ENCODE results near the gene MTPN.

The MTPN gene

GRCh38 chr7:135928136-135928535 is 49.0 kb downstream of the MTPN start:
- DNase-seq (ENCODE audit: low read depth in 2 of 2), result no peak

- DNase-seq (ENCODE audit: low read depth in 2 of 2), result no peak
Measured at GRCh38 chr7:135925210-135925609, 51.9 kb downstream of the MTPN start.

DNA sequence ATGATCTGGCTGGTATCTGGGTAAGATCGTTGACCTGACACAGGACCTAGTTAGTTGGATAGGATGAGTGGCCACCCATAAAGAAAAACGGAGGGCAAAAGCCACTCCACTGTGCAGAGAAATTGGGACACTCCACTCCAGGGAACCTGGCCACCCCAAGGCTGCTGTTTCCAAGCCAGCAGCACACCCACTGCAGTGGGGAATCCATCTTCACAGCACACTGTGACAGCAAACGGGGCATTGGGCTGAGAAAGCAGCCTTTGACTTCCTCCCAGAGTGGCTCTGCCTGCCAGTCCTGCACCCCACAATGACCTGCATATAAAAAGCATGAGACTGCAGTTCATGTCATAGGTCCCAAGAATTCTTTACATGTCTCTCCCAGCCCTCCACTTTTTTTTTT is 52.9 kb downstream of the MTPN start:
- DNase-seq (ENCODE audit: low read depth in 2 of 2), result no peak

- no peak for DNase-seq (ENCODE audit: low read depth in 2 of 2)
Measured at GRCh38 chr7:135922263-135922662, 54.9 kb downstream of the MTPN start.

DNA sequence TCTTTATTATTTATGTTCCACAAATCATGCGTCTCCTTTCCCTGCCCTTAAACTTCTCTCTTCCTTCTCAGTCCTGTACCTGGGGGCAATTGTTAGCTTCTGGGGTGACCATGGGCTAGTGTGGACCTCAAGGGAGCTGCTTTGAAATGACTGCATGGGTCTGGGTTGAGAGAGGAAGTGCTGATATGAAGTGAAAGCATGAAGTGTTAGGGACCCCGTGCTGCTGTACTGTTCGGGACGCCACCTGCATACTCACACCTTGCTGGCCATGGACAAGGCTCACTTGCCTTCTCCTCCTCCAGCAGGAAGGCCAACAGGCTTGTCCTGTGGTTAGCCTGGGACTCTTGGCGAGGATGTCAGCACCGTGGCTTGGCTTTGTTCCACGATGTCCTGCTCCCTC is 56.7 kb downstream of the MTPN start:
- DNase-seq (ENCODE audit: low read depth in 2 of 2), result no peak

GRCh38 chr7:135919071-135919841 is 57.9 kb downstream of the MTPN start:
- no peak for DNase-seq (ENCODE audit: low read depth in 2 of 2)

DNA sequence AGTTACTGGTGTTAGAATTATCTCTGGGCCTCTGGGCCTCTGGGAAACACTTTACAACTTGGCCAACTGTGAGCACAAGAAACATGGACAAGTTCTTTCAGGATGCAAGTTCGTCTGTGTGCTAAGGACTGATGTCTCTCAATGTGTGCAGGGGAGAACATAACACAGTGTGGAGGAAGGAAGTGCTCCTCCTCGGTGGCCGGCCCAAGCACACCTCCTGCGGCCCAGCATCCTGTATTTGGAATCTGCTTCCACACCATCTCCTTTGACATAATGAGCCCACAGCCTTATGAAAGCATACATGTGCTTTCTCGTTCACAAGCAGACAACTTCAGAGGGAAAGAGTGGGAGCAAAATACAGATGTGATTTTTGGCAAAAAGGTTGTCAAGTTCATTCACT is 59.0 kb downstream of the MTPN start:
- no peak for DNase-seq (ENCODE audit: low read depth in 2 of 2)

DNA sequence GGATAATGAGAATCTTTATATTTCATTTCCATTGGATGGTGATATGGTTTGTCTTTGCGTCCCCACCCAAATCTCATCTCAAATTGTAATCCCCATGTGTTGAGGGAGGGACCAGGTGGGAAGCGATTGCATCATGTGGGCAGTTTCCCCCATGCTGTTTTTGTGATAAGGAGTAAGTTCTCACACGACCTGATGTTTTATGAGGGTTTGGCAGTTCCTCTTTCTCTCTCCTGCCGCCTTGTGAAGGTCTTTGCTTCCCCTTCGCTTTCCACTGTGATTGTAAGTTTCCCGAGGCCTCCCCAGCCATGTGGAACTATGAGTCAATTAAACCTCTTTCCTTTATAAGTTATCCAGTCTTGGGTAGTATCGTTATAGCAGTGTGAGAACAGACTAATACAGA is 59.4 kb downstream of the MTPN start:
- DNase-seq (ENCODE audit: low read depth in 2 of 2), result no peak

DNA sequence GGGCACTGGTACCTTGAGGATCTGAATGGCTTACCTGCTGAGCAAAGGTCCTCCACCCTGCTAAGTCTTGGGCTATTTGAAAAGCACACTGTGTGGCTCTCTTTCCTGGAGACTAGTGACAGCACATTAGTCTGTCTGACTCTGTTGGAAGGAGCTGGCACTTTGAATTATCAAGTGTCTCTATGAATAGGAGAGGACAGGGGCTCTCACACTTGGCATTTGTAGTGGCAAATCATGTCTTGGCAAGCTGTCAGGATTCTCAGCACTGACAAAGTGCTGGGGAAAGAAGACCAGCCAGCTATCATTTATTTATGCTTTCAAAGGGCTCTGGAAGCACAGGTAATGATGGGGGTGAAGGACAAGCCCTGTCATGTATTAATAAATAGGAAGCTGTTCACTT is 62.8 kb downstream of the MTPN start:
- no peak for DNase-seq (ENCODE audit: low read depth in 2 of 2)

GRCh38 chr7:135913404-135913803 is 63.8 kb downstream of the MTPN start:
- no peak for DNase-seq (ENCODE audit: low read depth in 2 of 2)

DNA sequence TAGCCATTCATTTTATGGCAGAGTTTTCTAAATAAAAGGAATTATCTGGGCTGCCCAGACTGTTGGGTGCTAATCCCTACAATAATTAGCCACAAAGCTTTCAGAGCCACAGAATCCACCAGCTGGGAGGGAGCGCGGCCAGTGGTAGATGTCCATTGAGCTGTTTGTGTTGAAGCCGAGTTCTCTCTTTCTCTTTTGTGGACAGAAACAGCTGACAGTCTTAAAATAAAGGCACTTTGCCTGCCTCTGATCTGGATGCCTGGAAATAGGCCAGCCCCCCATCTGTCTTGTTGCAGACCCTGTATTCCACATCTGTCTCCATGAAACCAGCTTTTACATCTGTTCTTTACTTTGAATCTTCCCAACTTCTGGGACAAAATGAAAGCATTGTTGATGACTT is 66.1 kb downstream of the MTPN start:
- no peak for DNase-seq (ENCODE audit: low read depth in 2 of 2)

DNA sequence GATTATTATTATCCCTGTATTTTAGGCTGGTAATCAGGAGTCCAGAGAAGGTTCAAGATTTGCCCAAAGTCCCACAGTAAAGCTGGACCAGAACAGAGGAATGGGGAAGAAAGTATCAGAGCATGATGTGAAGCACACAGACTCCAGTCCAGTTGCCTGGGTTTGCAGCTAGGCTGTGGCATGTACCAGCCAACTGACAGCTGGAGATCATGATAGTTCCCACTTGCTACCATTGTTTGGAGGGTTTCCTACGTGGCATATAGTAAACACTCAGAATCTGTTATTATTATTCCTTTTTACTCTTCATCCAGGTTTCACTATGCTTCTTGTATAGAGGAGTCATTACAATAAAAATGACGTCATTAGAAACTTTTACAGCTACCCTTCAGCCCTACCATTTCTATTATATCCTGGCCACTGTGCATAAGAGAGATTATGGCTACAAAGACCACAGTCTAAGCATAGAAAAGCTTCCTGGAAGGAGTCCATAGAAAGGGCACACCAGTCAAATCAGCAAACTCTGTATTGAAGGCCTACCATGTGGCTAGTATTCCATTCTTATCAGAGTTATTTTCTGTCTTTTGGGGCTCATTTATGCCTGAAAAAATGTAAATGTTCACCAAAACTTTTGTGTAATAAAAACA is 66.6 kb downstream of the MTPN start:
- no peak for DNase-seq (ENCODE audit: low read depth in 2 of 2)

GRCh38 chr7:135905858-135906257 is 71.3 kb downstream of the MTPN start:
- no peak for DNase-seq (ENCODE audit: low read depth in 2 of 2)

GRCh38 chr7:135905355-135905754 is 71.8 kb downstream of the MTPN start:
- no peak for DNase-seq (ENCODE audit: low read depth in 2 of 2)

DNA sequence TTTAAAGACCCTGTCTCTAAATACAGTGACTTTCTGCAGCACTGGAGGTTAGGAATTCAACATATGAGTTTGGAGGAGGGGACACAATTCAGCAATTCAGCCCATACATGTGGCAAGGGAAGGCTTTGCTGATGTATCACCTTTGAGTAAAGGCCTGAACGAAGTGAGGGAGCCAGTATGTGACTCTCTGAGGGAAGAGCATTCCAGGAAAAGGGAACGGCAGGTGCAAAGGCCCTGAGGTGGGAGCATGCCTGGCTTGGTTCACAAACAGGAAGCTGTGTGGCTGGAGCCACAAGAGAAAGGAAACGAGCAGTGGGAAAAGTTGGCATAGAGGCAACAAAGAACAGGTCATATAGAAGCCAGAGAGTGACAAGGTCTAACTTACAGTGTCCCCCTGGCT is 72.9 kb downstream of the MTPN start:
- DNase-seq (ENCODE audit: low read depth in 2 of 2), result no peak

DNA sequence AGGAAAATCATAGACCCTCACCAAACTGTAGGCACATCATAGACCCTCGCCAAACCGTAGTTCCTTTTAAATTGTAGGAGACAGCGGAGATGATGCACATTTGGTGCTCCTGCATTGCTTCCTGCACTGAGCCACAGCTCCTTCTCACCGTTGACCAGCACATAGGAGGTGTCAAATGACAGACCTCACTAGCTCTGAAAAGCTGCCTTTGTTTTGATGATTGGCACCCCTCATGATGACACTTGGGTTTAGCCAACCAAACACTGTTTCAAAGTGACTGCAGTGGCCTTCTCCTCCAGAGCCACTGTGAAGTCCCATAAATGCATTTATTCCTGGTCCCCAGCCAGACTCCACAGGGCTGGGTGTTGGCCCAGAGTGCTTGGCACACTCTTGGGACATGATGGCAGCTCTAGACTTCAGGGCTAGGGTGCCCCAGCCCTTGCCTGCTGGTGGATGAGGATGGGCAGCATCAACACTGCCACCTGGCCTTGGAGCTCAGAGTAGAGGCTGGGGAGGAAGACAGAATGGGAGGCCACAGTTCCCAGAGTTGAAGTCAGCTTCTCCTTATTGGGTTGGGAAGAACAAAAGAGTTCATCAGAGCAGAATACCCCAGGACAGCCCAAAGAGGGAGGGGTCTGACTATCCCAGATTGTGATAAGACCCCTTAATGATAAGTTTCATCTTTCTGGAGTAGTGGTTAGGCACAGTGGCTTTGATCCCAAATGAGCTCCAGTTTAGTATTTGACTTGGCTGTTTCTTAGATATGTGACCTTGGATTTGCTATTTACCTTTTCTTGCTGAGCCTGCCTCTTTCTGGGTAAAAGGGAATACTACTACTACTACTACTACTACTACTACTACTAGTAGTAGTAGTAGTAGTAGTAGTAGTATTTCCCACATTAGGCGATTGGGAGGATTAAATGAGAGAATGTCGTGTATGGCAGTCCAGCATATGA is 75.3 kb downstream of the MTPN start:
- no peak for DNase-seq (ENCODE audit: low read depth in 2 of 2)

DNA sequence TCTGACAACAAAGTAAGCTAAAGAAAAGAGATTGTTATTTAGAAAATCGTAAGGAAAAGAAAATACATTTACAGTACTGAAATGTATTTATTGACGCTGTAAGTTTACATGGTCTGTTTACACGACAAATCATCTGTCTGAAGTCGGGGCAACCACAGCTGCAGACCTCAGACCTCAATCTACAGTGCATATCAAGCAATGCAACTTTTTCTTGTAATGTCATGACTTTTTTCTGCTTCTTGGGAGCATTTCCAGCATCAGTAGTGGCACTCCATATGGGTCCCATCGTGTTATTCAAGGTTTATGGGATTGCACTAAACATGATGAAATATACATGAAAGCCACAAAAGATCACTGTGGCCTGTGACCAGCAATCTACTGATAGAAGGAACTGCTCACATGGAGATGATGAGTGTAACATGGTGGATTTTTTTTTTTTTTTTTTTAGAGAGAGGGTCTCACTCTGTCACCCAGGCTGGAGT is 77.1 kb downstream of the MTPN start:
- DNase-seq (ENCODE audit: low read depth in 2 of 2), result no peak

DNA sequence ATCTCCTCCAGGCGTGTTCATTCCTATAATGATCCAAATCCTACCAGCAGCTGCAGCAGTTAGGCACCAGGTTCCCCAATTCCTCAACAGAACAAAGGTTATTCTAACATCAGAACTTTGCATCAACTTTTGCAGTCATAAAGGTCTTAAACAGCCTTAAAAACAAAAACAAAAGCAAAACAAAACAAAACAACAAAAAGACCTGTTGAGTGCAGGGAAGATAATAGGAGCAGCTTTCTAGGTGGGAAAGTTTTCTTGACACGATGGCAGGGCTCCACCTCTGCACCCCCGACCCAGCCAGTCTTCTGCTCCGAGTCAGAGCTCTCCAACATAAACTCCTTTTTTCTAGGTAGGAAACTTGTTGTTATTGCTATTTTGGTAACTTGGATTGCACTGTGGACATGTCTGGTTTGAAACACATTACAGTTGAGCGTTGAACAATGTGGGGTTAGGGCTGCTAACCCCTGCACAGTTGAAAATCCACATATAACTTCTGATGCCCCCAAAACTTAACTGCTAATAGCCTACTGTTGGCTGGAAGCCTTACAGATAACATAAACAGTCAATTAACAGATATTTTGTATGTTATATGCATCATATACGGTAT is 77.6 kb downstream of the MTPN start:
- DNase-seq (ENCODE audit: low read depth in 2 of 2), result no peak

DNA sequence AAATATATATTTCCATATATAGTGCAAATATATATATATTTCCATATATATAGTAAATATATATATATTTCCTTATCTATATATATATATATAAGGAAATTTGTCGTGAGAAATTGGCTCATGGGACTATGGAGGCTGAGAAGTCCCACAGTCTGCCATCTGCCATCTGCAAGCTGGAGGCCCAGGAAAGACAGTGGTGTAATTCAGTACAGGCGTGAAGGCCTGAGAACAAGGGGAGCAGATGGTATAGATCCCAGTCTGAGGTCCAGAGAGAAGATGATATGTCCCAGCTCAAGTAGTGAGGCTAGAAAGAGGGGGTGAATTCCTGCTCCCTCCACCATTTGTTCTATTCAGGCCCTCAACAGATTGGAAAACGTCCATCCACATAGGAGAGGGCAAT is 78.9 kb downstream of the MTPN start:
- no peak for DNase-seq (ENCODE audit: low read depth in 2 of 2)

GRCh38 chr7:135894816-135895215 is 82.3 kb downstream of the MTPN start:
- no peak for DNase-seq (ENCODE audit: low read depth in 2 of 2)

DNA sequence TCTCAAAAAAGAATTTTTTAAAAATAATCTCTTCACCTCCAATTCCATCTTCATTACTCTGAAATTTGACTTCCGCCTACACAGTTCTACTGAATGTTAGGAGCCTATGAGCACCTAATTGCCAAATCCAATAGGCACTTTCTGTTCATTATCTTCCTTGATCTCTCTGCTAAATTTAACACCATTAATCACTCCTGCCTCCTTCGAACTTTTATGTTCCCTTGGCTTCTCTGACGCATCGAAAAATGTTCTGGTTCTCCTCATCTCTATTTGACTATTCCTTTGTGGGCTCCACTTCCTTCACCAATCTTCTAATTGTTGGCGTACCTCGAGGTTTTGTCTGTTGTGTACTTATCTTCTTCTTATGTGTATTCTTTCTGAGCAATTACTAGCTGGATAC is 87.3 kb downstream of the MTPN start:
- DNase-seq (ENCODE audit: low read depth in 2 of 2), result no peak

DNA sequence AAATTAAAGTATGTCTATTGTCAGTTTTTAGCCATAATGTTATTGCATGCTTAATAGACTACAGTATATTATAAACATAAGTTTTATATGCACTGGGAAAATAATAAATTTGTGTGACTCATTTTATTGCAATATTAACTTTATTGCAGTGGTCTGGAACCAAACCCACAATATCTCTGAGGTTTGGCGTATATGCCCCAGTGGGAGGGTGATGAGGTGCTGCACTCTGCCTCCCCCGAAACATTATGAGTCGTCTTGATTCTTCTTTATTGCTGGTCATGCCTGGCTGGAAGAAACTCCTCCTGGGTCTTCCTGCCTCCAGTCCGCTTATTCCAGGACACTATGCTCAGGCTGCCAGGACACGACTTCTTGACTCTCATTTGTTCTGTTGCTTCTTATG is 88.4 kb downstream of the MTPN start:
- DNase-seq (ENCODE audit: low read depth in 2 of 2), result no peak

Data from fibroblast of skin of left biceps (primary cell).